GM23338 (cell line): ENCODE results near the gene ZMAT3. TPM values are rescaled to one million over a fixed set of nuclear protein-coding genes. Genes with fewer than 3 reads are reported as not detected.
"Not testable (repeated sequence)": the region's sequence is repeated elsewhere in the genome, so short reads cannot be mapped to it uniquely, and the experiment has no call there.

Experiments used
- ATAC-seq: fragments of 200-7000 bp; cut with Tn5 transposase; 3 replicates; pipeline ENCODE4 v1.9.1; 2020
- DNase-seq: peaks from one replicate; pipeline ENCODE4 v3.0.0-alpha.2; 2015; ENCODE audit warnings: low spot score
- H2AFZ ChIP-seq: fragments of 200-600 bp; sonication (generic); 2 replicates; pipeline ENCODE4 v1.8.0; 2016; ENCODE audit warnings: antibody characterized with exemption, mild to moderate bottlenecking, moderate library complexity
- H3F3A ChIP-seq: fragments of 200-600 bp; sonication (generic); replicated peaks from 2 replicates; pipeline ENCODE4 v1.8.0; 2017; ENCODE audit warnings: antibody characterized with exemption, mixed run types, low read depth
- H3K27ac ChIP-seq: fragments of 200-600 bp; sonication (generic); 2 replicates; pipeline ENCODE4 v1.6.1; 2016; ENCODE audit warnings: low read depth
- H3K27me3 ChIP-seq: fragments of 200-600 bp; sonication (generic); 2 replicates; pipeline ENCODE4 v1.8.0; 2016; ENCODE audit warnings: mild to moderate bottlenecking, mixed run types, moderate library complexity; ENCODE audit not compliant: insufficient read depth
- H3K36me3 ChIP-seq: fragments of 200-600 bp; sonication (generic); 2 replicates; pipeline ENCODE4 v1.8.0; 2016; ENCODE audit warnings: mild to moderate bottlenecking; ENCODE audit not compliant: insufficient read depth
- H3K4me1 ChIP-seq: fragments of 200-600 bp; sonication (generic); 2 replicates; pipeline ENCODE4 v1.8.0; 2016; ENCODE audit warnings: mild to moderate bottlenecking, moderate library complexity; ENCODE audit not compliant: insufficient read depth
- H3K4me2 ChIP-seq: fragments of 200-600 bp; sonication (generic); 2 replicates; pipeline ENCODE4 v1.7.1; 2017; ENCODE audit warnings: mixed run types
- H3K4me3 ChIP-seq: fragments of 200-600 bp; sonication (generic); 2 replicates; pipeline ENCODE4 v1.6.1; 2016; ENCODE audit warnings: mixed run types
- H3K79me2 ChIP-seq: fragments of 200-600 bp; sonication (generic); replicated peaks from 2 replicates; pipeline ENCODE4 v1.8.0; 2017; ENCODE audit warnings: mild to moderate bottlenecking; ENCODE audit not compliant: insufficient read depth
- H3K9me2 ChIP-seq: fragments of 200-600 bp; sonication (generic); 2 replicates; pipeline ENCODE4 v1.8.0; 2017; ENCODE audit not compliant: insufficient read depth
- H4K20me1 ChIP-seq: fragments of 200-600 bp; sonication (generic); replicated peaks from 2 replicates; pipeline ENCODE4 v1.8.0; 2017; ENCODE audit warnings: mild to moderate bottlenecking; ENCODE audit not compliant: insufficient read depth
- H3K27ac Mint-ChIP-seq: 2 replicates; pipeline ENCODE4 v1.8.0; 2020; ENCODE audit warnings: inconsistent platforms, mild to moderate bottlenecking, moderate library complexity, mixed read lengths
- H3K27me3 Mint-ChIP-seq: 3 replicates; pipeline ENCODE4 v1.8.0; 2022; ENCODE audit warnings: low read depth, mild to moderate bottlenecking, moderate library complexity, mixed read lengths, inconsistent platforms; ENCODE audit not compliant: insufficient read depth, poor library complexity
- H3K36me3 Mint-ChIP-seq: 3 replicates; pipeline ENCODE4 v1.8.0; 2021; ENCODE audit warnings: low read depth, mild to moderate bottlenecking, inconsistent platforms, moderate library complexity, mixed read lengths
- H3K4me1 Mint-ChIP-seq: 3 replicates; pipeline ENCODE4 v1.8.0; 2020; ENCODE audit warnings: mild to moderate bottlenecking, inconsistent platforms, mixed read lengths
- H3K4me3 Mint-ChIP-seq: 3 replicates; pipeline ENCODE4 v1.8.0; 2021; ENCODE audit warnings: moderate library complexity, mild to moderate bottlenecking, inconsistent platforms, mixed read lengths
- H3K9me3 Mint-ChIP-seq: 3 replicates; pipeline ENCODE4 v1.8.0; 2020; ENCODE audit warnings: moderate library complexity, mild to moderate bottlenecking, inconsistent platforms, mixed read lengths
- CREB1 ChIP-seq: fragments of 250-450 bp; sonication (Bioruptor Pico); IDR thresholded peaks from 2 replicates; pipeline ENCODE4 v1.5.0; 2020; ENCODE audit warnings: low read depth, mild to moderate bottlenecking, moderate library complexity
- CTCF ChIP-seq, 2 experiments: fragments of 200-600 bp in 1 of 2; sonication (generic) in 1 of 2; conservative IDR thresholded peaks; 2 replicates each; pipeline versions ENCODE4 v1.5.1 to v1.6.1; 2016 to 2017; ENCODE audit warnings: antibody characterized with exemption in 2 of 2, low read depth in 2 of 2, mild to moderate bottlenecking in 2 of 2, moderate library complexity in 1 of 2
- JUNB ChIP-seq: IDR thresholded peaks from one replicate; pipeline ENCODE4 v1.6.1; 2016; ENCODE audit warnings: antibody characterized with exemption; ENCODE audit not compliant: unreplicated experiment
- NANOG ChIP-seq: IDR thresholded peaks from 2 replicates; pipeline ENCODE4 v1.6.1; 2016; ENCODE audit warnings: antibody characterized with exemption, borderline replicate concordance
- ZNF331 ChIP-seq: fragments of 250-450 bp; sonication (Bioruptor Pico); IDR thresholded peaks from 2 replicates; pipeline ENCODE4 v1.5.0; 2020; ENCODE audit warnings: low read depth, mild to moderate bottlenecking, moderate library complexity
- ZNF462 ChIP-seq: fragments of 250-450 bp; sonication (Bioruptor Pico); IDR thresholded peaks from 2 replicates; pipeline ENCODE4 v1.5.0; 2020; ENCODE audit warnings: mild to moderate bottlenecking, moderate library complexity
- polyA plus RNA-seq: library from polyadenylated mRNA; unstranded; fragments of >200 nt; fragmentation: Nextera tagmentation; extraction: Ambion mirVana; gene quantifications from 2 replicates; pipeline ENCODE4 v1.2.1, GENCODE V29; 2016
- total RNA-seq: library from RNA; depleted of rRNA; stranded (reverse); fragments of >200 nt; shearing (Covaris generic); gene quantifications from 2 replicates; pipeline ENCODE4 v1.2.3, GENCODE V29; 2014

The ZMAT3 gene
- total and polyA plus RNA-seq, 2 experiments from 2014 or later = 10.0 to 17.3 TPM

- Mint-ChIP-seq H3K27me3 (no peaks in the 10 kb centered on the region), H3K4me1 (peaks cover 3% of the 10 kb centered on the region; the same call in 2 of the 3 replicates), H3K4me3 (no peak overlapping the region), H3K9me3 (no peaks in the 10 kb centered on the region), H3K27ac (no peak overlapping the region), H3K36me3 (peaks cover 6% of the 10 kb centered on the region)
- H3F3A ChIP-seq = no peaks in the 10 kb centered on the region
- no peak overlapping the region for H3K27ac ChIP-seq
- DNase-seq (no peak), ATAC-seq (no peak)
- H3K27me3 ChIP-seq = no peaks in the 10 kb centered on the region
- TF ChIP-seq NANOG = no peak
- TF ChIP-seq CTCF (conservative IDR thresholded peaks at IDR 0.05; ENCODE audit: low read depth in 2 of 2) = no peak
- no peak for TF ChIP-seq ZNF462
- no peak for TF ChIP-seq CREB1
- TF ChIP-seq ZNF331 = no peak
- no peak for TF ChIP-seq JUNB
- H3K36me3 ChIP-seq = no peaks in the 10 kb centered on the region
- no peaks in the 10 kb centered on the region for H3K9me2 ChIP-seq
- peaks cover 18% of the 10 kb centered on the region for H3K79me2 ChIP-seq
- no peak overlapping the region for H2AFZ ChIP-seq
- no peaks in the 10 kb centered on the region for H4K20me1 ChIP-seq
- no peak overlapping the region for H3K4me2 ChIP-seq
- H3K4me1 ChIP-seq = no peaks in the 10 kb centered on the region; the same call in 1 of the 2 replicates
- no peak overlapping the region for H3K4me3 ChIP-seq
Observed at GRCh38 chr3:179056326-179056725, 15.3 kb downstream of the ZMAT3 start.

- H4K20me1 ChIP-seq, H3K4me1 Mint-ChIP-seq, ATAC-seq: not testable (repeated sequence)
Observed at GRCh38 chr3:179054565-179054964, 17.0 kb downstream of the ZMAT3 start.

More at GRCh38 chr3:179054565-179054964, 17.0 kb downstream of the ZMAT3 start:
- not testable (repeated sequence) for H3K4me3 Mint-ChIP-seq, H3F3A ChIP-seq, H3K4me1 ChIP-seq, H3K9me3 Mint-ChIP-seq, H3K27ac Mint-ChIP-seq, H3K36me3 Mint-ChIP-seq, H2AFZ ChIP-seq, H3K27me3 Mint-ChIP-seq, DNase-seq, H3K27me3 ChIP-seq, H3K27ac ChIP-seq, H3K36me3 ChIP-seq, H3K4me2 ChIP-seq, H3K4me3 ChIP-seq, H3K9me2 ChIP-seq
- peaks cover 28% of the 10 kb centered on the region for H3K79me2 ChIP-seq
